HL-60/S4 (cell line): ENCODE measurements around the gene IVL.

Source experiments
- in situ Hi-C: fragments of 300-500 bp; cut with MboI; formaldehyde crosslinking; loops from 2 replicates; pipeline ENCODE4 v1.14.3; 2022; ENCODE audit warnings: low sequenced_read_pairs

IVL gene, protein sequence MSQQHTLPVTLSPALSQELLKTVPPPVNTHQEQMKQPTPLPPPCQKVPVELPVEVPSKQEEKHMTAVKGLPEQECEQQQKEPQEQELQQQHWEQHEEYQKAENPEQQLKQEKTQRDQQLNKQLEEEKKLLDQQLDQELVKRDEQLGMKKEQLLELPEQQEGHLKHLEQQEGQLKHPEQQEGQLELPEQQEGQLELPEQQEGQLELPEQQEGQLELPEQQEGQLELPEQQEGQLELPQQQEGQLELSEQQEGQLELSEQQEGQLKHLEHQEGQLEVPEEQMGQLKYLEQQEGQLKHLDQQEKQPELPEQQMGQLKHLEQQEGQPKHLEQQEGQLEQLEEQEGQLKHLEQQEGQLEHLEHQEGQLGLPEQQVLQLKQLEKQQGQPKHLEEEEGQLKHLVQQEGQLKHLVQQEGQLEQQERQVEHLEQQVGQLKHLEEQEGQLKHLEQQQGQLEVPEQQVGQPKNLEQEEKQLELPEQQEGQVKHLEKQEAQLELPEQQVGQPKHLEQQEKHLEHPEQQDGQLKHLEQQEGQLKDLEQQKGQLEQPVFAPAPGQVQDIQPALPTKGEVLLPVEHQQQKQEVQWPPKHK

DNA sequence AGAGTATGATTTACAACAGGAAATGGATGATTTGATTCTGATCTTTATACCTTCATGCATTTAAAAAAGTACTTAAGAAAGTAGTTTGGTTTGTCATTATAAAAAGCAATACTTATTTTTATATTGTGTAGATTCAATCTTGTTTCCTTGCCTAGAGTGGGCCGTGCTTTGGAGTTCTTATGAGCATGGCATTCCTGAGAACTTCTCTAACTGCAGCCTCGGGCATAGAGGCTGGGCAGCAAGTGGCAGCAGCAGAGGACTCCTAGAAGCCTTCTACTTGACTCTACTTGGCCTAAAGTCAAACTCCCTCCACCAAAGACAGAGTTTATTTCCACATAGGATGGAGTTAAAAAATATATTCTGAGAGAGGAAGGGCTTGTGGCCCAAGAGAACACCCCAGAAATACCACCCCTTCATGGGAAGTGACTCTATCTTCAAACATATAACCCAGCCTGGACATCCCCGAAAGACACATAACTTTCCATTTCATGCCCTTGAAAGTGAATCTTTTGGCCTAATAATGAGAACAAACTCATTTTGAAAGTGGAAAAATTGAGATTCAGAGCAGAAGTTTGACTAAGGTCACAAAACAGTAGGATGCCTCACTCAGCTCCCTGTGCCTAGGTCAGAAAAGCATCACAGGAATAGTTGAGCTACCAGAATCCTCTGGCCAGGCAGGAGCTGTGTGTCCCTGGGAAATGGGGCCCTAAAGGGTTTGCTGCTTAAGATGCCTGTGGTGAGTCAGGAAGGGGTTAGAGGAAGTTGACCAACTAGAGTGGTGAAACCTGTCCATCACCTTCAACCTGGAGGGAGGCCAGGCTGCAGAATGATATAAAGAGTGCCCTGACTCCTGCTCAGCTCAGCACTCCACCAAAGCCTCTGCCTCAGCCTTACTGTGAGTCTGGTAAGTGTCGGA, at the start of gene IVL:
Gene IVL, plus strand, starts transcription at position 861 of the 916 bp plus-strand sequence. CDS start 1,252 bp downstream, outside the sequence.
- in situ Hi-C loops: no loop called here

DNA sequence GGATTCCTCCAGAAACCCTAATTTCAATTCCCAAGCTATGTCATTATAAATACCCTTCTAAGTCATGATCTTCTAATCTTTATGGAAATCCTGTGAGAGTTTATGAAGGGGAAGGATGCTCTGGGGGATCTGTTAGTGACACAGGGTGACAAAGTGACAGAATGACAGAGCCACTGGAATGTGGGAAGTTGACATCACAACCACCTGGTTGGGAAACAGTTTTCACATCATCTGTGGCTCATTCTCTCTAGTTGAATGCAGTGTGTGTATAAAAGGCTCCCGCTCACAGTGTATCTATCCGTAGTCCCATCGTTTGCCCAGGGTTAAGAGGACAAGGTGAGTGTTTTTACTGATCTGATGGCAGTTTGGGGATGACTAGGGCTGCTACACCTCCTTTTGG, 48.6 kb upstream of the IVL start, which contains the start of gene LCE7A:
Gene LCE7A, plus strand, starts transcription at position 301 of the 400 bp plus-strand sequence. CDS start 702 bp downstream, outside the sequence.
- in situ Hi-C loops: no loop called here

DNA sequence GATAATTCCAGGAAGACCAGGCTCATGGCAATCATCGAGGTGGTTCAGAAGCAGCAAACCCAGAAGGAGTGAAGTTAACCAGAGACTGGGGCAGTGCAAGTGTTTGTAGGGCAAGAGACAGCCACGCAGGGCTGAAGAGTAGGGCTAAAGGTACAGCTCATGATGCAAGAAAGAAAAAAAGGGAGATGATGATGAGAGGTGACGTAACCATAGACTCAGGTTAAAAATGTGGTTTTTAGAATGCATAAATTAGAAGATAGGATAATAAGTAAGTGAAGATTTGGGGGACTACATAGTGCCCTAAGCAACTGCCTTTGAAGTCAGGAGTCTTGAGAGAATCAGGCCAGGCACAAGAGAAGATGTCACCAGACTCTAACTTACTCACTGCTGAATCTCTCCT, 48.2 kb upstream of the IVL start:
- in situ Hi-C loops: no loop called here

- in situ Hi-C loops: no loop called here
These were observed 47.0 kb upstream of the IVL start for GRCh38 chr1:152861374-152861773.

DNA sequence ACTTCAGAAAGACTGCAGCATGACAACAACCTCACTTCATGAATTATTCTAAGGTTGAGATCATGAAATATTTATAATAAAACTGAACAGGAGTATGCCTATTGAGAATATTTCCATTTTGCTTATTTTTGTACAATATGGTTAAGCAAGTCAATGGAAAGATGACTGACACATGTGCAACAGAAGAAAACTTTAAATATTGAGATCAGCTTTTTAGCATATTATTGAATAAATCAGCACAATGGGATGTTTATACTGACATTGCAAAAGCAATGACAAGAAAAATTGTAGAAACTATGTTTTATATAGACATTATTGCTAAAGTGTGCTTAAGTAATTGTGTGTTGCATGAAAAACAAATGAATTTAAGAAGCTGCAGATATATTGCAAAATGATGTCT, 43.9 kb upstream of the IVL start:
- in situ Hi-C loops: no loop called here

- in situ Hi-C loops: no loop called here
These were observed 42.0 kb upstream of the IVL start for GRCh38 chr1:152866321-152866720.

DNA sequence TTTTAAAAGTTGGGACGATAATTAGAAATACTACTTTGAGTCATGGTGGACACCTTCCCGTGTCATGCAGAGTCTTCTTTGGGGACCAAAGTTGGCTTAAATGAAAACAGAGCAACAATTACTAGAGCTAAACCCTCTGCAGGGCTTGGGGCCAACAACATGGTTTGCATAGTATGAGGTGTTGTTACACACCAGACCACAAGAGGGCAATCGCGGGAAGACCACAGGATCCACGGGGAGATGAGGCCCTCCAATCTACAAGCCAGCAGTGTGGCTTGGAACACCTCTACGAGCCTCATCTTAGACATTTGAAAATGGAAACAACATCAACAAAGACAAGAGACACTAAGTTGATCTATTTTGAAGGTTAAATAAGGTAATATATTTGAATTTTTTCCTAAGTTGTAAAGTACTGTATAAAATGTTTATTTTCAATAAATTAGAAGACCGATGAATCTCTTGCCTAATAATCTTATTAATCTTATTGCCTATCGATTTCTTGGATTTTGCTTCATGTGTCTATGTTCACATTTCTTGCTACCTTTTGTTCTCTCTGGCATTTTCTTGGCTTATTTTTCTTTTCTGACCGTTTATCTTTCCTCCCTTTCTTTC, 38.4 kb upstream of the IVL start:
- in situ Hi-C loops: no loop called here

DNA sequence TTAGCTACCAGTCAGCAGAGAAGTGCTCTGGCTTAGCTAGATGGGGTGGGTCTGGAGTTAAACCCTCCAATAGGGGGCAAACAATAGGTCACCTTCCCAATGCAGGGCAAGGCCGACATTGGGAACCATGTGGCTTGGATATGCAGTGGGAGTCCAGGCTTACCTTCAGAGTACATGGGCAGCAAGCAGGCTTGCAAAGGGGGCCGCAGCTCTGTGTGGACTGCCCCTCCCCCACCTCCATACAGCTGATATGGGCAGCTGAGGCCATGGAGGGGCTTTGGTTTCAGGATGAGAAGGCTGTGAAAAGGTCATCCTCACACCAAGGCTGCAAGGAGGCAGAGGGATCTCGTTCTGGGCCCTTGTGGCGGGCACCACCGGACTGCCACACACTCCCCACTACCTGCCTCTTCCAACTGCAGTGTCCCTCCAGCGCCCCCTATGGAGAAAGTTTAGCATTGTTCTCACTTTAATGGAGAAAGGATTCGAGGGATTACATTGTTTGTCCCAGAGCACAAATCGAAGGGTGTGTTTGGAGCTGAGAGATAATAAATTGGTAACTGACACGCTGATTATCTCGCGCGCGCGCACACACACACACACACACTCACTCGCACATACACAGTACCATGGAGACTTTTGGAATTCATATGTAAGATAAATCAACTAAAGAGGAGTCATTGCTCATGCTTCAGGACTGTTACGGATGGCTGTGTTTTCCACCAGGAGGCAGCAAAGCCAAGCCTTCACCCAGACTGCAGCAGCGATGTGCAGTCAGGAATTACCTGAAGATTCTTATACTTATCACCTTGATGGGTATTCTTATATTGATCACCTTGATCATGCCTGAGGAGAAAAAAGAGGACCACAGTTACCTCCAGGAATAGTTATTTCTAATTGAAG, 37.3 kb upstream of the IVL start:
- in situ Hi-C loops: no loop called here

DNA sequence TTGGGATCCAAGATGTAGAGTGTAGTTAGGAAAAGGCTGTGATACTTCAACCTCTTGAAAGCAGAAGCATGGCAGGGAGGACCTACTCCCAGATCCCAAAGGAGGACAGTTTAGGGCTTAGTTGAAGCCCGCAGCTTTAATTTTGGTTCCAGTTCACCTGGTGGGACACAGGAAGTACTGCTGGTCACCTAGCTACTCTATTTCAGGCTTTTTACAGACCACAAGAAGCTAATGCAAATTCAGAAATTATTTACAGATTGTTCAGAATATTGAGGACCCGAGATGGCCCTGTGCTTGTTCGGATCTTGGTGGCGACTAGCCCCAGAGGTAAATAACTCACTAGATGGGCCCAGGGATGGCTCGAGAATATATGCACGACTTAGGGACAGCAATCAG, 36.6 kb upstream of the IVL start:
- in situ Hi-C loops: no loop called here

GRCh38 chr1:152873495-152873894, 34.9 kb upstream of the IVL start:
- in situ Hi-C loops: no loop called here

DNA sequence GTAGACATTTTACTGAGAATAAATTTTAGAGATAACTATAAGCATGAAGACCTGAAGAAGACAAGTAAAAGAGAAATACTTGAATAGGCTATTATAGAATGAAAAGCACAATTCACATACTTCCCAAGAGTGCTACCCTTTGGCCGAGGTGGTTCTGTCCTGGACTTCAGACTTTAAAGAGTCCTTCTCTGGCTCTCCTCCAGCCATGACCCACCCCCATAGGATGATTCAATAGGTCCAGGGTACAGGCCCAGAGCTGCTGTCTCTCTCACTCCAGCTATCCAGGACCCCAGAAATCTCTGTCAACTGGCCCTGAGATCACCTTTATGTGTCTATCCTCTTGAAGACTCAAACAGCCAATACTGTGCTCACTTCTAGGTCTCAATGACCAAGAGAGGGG, 31.5 kb upstream of the IVL start:
- in situ Hi-C loops: no loop called here

DNA sequence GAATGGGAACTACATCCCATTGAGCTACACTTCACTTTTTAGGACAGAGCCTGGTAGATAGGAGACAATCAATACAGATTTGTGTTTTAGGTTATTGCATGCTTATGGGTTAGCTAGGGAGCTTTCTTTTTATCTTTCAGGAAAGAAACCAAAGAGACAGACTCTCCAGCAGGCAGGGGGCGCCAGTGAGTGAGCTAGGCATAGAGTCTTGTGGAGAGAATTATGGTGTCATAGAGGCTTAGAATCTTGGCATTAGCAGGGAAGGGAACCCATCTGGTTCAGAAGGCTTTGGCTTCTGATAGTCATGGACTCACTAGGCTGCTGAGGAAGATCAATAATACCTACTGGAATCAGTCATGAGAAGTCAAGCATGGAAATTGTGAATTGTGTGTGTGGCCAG, 30.3 kb upstream of the IVL start, which contains the start of gene SMCP:
Gene SMCP, plus strand, starts transcription at position 281 of the 400 bp plus-strand sequence. CDS start 6,101 bp downstream, outside the sequence.
- in situ Hi-C loops: no loop called here

GRCh38 chr1:152879559-152880198, 28.7 kb upstream of the IVL start:
- in situ Hi-C loops: no loop called here

DNA sequence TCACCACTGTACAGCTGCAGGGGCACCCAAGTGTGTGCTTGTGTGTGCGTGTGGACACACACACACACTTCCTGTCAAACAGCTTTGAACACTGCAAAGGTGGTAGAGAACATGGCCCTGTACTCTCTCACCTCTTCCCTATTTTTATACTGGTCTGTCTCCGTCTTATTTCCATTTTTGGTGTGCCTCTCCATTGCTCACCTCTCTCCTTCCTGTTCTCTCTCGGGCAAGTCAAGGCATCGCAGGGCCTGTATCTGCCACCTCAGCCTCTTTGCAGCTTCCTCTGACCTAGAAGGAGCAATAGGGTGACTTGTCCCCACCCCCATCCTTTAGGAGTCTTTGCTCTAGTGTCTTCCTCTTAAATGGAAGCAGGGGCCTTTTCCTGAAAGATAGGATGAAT, 28.0 kb upstream of the IVL start:
- in situ Hi-C loops: no loop called here

DNA sequence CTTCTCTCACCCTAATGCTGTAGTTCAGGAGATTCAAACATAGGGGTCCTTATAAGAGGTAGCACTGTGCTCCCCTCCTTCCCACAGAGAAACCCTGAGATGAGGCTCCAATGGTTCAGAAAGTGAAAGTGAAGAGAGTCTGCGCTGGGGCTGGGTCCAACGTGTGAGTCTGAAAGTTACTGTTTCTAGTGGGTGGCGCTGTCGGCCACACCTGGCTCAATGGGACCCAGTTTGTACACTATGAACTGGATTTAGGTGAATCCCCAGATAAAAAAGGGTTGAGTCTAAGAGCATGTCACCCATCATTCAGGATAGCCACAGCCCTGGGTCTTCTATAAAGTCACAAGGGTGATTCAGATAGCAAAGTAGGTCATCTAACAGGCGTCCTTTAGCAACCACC, 27.4 kb upstream of the IVL start:
- in situ Hi-C loops: no loop called here

- in situ Hi-C loops: no loop called here
These were observed 24.3 kb upstream of the IVL start for GRCh38 chr1:152884085-152884484.

DNA sequence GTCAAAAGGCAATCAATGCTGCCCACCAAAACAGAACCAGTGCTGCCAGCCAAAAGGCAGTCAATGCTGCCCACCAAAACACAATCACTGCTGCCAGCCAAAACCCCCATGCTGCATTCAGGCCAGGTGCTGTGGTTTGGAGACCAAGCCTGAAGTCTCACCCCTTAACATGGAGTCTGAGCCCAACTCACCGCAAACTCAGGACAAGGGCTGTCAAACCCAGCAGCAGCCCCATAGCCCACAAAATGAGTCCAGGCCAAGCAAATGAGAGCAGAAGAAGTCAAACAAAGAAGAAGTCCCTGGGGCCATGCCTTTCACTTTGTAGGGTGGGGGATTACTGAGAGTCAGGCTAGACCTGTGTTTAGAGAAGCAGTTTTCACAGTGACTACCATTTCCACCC, 23.8 kb upstream of the IVL start:
- in situ Hi-C loops: no loop called here

- in situ Hi-C loops: no loop called here
These were observed 23.3 kb upstream of the IVL start for GRCh38 chr1:152884966-152885624.

DNA sequence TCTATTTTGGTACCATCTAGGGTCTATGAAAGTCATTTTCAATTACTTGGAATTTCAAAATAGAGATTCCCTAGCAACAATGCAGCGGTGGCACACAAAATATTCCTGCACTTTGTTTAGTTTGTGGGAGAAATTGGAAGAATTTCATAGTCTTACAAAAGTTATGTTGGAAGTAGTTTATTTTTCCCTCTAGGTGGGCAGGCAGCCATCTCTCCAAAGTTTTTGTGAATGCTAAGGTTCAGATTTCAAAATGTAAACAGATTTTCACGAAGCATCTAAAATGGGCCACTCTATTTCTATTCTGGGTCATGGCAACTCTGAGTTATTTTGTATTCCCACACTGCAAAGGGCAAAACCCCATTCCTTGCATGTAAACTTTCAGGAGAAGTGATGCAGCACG, 22.3 kb upstream of the IVL start:
- in situ Hi-C loops: no loop called here
